ENCODE data around the gene ZNF658.
"Not testable (repeated sequence)": the region's sequence is repeated elsewhere in the genome, so short reads cannot be mapped to it uniquely, and the experiment has no call there.

- TF ChIP-seq CTCF, POLR2A (IDR thresholded peaks at IDR 0.05): not testable (repeated sequence)
Measured at GRCh38 chr9:66868660-66869059, 31.9 kb upstream of the ZNF658 start.

Data from Peyer's patch (tissue), 4 donors.